HT-29 (cell line): ENCODE results near the gene FLRT1. TPM values are rescaled to one million over a fixed set of nuclear protein-coding genes. Genes with fewer than 3 reads are reported as not detected.

Experiments used
- DNase-seq: peaks from one replicate; pipeline ENCODE4 v3.0.0-alpha.2; 2015; ENCODE audit warnings: low spot score
- total RNA-seq: library from RNA; depleted of rRNA; stranded (reverse); fragments of >200 nt; shearing (Covaris generic); gene quantifications from 2 replicates; pipeline ENCODE4 v1.2.3, GENCODE V29; 2014

FLRT1 gene
- total RNA-seq, 1 experiment from 2014 or later, result 0.15 TPM

DNA sequence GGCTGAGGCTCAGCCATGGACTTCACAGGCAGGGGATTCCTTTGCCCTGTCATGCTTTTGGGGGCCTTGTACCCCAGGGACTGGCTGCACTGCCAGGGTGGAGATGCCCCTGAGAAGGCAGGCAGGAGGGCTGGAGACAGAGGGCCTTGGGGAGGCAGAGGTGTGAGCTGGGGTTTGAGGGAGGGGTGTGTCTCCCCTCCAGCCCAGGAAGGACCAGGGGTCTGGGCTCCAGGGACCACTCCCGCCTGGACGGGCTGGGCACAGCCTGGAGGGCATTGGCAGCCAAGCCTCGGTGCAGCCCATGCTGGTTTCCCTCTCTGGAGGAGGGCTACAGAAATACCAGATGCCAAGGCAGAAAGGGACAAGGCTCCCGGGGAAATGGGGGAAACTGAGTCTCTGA lies 30.0 kb upstream of the FLRT1 start:
- no peak for DNase-seq

DNA sequence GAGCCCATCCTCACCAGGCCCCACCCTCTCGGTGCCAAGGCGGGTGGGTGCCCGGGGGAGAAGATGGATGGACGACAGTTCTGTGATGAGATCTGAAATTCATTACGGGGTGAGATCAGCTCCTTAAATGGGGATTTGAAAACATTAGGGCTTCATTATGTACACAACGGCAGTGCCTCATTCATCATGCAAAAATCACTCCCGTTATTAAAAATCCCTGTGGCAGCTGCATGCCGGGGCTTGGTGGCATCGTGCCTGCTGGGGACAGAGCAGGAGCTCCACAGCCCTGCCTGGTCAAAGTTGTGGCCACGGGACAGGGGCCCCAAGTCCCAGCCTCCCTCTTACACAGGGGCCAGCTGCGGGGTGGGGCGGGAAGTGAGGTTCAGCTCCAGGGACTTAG lies 29.3 kb upstream of the FLRT1 start:
- DNase-seq, result no peak

DNA sequence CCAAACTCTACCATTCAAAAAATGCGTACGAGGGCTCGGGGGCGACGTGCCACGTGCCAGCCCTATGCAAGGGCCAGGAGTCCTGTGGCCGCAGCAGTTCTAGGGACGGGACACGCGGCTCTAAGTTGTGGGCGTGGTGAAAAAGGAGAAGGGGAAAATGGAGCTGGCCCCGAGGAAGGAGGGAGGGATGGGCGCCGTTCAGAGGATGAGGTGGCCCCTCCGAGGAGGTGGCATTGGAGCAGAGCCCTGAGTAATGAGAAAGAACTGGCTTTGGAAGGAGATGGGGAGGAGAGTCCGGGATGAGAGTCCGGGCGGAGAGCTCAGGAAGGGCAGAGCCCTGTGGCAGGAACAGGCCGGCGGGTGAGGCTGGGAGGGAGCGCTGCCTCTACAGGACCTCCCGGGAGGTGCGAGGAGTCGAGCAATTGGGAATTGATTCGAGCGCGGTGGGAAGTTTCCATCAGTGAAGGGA lies 28.5 kb upstream of the FLRT1 start:
- DNase-seq, result peak; percentile 49

DNA sequence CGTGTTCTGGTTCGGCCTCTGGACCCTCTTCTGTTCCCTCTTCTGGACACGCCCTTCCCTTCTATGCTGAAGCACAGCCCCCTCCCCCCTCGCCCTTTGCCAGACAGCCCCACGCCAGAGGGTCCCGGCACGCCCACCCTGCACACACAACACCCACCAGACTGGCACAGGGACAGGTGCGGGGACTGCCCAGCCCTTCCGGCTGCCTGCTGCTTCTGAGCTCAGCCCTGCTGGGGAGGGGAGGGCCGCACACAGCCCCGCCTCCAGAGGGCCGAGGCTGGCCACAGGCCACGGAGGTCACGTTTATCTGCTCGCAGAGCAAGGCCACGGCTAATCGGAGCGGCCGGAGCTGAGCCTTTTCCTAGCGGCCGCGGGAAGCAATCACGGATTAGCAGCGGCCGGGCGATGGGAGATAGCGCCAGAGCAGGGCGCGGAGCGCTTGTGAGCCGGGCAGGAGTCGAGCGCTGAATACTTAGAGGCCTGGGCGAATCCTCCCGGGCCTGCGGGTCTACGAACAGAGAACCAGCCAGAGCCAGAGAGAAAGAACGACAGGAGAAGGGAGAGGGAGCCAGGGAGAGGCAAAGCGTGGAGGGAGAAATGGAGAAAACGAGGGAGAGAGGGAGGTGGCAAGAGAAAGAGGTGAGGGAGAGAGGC lies 28.0 kb upstream of the FLRT1 start:
- DNase-seq, result peak; percentile 67

DNA sequence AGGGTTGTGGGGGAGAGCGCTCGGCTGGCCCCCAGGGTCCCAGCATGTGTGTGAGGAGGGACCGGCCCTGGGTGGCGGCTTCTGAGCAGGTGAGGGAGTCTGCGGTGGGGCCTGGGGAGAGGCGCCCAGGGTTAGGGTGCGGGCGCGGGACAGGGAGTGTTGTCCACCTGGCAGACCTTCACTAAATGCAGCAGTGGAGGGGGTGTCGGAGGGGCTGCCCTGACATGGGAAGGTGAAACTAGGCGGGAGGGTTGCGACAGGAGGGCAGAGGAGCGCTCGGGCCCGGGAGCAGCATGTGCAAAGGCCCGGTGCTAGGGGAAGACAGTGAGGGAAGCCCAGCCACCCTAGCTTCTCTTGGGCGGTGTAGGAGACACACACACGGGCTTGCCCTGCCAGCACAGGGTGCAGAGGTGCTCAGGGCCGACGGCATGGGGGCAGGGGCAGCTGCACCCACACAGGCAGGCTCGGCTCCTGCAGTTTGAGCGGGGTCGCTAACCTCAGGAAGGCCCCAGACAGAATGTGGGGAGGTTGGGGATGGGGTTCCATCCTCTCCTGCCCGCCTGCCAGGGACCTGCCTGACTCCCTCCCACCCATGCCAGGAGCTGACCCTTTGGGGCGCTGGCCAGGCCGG lies 27.3 kb upstream of the FLRT1 start:
- DNase-seq, result no peak

DNA sequence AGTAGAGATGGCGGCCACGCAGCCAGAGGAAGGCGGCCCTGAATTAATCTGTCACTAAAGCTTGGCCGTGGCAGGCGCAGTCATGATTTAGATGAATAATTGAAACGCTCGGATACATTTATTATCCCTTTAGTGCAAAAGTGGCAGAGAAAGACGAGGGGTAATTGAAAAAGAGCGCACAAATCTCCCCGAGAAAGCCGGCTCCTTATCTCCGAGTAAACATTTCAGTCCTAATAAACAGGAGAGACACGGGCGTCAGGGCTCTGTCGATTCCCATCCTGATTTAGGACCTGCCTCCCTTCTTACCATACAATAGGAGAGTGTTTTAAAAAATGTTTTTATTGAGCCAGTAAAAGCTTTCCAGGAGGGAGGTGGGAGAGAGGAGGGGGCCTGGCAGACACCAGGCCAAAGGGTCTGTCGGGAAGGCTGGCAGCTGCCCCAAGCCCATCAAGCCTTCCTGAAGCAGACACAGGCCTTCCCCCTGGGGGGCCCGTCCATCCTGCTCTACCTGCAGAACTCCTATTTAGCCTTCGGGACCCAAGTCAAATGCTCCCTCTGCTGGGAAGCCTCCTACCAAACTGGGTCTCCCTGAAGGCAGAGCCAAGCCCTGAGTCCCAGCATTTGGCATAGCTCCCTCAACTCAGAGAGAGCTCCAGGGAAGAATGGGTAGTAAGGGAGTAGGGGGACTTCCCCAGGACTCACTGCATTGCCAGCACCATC lies 26.7 kb upstream of the FLRT1 start:
- no peak for DNase-seq

DNA sequence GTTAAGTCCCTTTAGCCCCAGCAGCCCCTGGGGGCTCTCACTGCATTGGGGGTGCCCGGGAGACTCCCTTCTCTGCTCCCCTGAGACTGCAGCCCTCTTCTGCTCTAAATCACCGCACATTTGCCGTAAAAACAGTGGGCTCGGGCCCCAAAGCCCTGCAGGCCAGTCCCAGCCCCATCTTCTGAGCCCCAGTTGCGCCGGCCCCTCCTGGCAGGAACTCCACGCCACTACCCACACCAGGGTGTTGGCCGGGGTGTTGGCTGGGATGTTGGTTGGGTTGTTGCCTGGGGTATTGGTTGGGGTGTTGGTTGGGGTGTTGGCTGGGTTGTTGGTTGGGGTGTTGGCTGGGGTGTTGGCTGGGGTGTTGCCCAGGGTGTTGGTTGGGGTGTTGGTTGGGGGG lies 26.0 kb upstream of the FLRT1 start:
- no peak for DNase-seq

DNA sequence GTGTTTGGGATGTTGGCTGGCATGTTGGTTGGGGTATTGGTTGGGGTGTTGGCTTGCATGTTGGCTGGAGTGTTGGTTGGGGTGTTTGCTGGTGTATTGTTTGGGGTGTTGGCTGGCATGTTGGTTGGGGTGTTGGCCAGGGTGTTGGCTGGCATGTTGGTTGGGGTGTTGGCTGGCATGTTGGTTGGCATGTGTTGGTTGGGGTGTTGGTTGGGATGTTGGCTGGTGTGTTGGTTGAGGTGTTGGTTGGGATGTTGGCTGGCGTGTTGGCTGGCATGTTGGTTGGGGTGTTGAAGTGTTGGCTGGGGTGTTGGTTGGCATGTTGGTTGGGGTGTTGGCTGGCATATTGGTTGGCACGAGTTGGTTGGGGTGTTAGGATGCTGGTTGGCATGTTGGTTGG lies 24.9 kb upstream of the FLRT1 start:
- DNase-seq, result no peak

DNA sequence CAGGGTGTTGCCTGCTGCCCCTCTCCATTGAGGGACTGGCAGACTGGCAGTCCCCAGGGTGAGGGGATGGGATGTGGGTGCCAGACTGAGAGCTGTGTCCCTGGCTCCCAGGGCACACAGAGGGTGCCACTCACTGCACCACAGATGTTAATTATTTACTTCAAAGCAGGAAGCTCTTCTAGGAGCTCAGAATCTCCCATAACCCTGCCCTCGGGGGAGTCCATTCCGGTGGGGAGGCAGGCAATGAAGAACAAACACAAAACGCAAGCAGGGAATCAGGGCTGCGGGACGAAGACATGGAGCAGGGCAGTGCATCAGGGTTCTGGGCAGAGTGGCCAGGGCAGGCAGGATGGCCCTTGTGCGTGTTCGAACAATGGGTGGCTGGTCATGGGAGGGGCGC lies 24.4 kb upstream of the FLRT1 start:
- no peak for DNase-seq

DNA sequence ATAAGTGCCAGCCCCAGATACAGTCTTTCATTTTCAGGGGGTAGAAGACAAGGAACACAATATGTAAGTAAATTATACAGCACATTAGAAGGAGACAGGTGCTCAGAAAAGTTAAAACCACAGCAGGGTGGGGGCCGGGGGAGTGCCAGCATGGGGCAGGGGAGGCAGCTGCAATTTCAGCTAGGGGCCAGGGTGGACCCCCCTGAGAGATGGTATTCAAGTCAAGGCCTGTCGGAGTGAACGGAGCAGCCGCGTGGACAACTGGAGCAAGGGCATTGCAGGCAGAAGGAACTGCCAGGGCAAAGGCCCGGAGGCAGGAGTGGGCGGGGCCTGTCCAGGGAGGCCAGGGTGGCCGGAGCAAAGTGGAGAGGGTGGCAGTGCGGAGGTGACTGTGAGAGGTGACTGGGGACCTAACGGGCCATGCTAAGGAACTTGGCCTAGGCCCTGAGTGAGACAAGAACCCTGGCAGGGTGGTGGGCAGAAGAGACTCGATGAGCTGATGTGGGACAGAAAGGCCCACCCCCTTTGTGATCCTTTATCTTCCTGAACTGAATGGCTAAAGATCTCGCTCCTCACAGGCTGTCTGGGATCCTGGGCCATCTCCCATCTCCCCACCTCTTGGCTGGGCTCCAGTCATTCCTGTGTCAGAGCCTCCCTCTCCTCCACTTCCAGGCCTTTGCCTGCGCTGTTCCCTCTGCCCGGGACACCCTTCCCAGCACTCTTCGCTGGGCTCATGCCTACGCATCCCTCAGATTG lies 22.4 kb upstream of the FLRT1 start:
- DNase-seq, result no peak

DNA sequence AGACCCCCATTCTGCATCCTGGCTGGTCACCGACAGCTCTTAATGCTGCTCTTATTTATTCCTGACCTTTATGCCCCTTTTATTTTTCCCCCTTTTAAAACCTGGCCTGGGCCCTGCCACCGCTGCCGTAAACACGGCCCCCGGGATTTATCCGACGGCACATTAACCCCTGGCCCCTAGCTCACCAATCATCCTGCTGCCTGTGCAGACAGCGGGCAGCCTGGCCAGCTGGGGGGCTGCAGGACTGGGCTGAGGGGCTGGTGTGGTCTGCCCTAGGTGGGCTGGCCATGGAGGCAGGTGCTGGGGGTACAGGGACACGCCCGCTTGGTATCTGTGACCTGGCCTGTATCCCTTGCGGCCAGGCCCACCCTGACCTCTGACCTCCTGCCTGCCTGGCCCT lies 21.4 kb upstream of the FLRT1 start:
- DNase-seq, result no peak

DNA sequence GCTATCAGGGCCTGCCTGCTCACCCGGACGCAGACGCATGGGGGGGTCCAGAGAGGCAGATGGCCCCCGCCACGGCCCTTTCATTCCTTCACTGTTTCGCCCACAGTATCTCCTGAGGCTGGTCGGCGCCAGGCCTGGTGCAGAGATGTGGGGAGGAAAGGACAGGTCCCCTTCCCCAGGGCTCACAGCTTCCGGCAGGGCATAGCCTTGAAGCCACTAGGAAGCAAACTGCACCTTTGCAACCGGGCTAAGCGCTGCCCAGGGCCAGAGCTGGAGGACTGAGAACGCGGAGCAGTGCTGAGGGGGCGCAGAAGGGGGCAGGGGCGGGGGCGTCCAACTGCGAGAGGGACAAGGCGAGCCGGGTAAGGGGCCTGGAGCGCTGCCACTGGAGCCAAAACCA lies 20.2 kb upstream of the FLRT1 start:
- no peak for DNase-seq

DNA sequence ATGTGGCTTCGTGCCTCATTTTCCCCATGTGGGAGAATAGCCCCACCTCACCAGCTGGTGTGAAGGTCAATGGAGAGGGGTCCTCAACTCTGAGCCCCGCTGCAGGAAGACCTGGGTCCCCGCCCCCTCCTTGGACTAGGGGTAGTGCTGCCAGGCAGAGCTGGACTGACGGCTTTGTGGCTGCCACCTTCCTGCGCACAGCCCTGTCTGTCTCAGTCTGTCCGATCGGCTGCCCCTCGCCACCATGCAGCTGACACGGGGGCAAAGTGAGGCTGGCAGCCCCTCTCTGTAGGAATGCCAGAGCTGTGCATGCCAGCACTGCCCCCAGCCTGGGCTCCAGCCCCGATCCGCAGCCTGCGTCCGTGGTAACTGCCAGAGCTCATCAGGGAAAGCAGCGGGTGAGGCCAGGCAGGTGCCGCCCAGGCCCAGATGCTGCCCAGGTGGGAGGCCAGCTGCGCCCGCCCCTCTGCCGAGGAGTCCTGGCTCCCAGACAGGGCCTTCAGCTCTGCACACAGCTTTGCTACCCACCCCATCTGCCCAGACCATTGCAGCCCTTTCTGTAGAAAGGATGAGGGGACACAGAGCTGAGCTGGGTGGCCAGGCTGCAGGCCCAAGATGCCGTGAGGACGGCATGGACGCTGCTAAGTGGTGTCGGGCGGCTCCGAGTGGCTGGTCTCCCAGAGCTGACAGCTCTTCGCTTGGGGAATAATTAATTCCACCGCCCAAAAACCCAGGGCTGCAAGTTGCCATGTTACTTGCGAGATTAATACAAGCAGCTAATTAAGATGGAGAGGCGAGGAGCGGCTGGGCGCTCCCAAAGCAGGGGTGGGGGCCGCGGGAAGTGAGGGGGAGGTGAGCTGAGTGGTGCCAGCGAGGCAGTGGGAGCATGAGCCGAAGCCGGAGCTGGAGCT lies 19.5 kb upstream of the FLRT1 start:
- no peak for DNase-seq

DNA sequence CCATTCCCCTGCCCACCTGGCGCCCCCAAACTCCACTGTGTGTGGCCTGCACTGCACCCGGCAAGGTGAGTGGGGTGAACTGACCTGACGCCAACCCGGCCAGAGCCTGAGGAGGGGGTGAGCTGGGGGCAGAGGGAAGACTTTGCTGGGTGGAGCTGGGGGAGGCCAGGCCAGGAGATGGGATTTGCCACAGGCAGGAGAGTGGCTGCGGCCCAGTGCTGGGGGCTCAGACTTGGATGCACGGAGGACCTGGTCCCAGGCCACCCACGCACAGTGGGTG lies 17.8 kb upstream of the FLRT1 start:
- DNase-seq, result no peak

DNA sequence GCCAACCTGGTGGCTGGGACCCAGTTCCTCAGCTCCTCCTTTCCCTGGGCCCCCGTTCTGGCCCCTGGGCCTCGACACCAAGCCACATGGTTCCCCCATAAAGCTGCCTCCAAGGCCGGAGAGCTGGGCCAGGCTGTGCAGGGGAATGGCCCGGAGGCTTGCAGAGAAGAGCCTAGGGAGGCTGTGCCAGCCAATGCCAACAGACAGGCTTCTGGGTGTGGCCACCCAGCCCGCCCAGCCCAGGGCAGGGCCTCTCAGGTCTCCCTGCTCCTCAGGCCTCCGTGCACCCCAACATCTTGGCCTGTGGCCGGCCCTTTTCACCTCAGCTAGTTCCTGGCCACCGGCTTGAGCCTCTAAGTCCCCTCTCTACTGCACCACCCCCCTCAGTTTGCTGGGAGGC lies 17.4 kb upstream of the FLRT1 start:
- peak; percentile 57 for DNase-seq

DNA sequence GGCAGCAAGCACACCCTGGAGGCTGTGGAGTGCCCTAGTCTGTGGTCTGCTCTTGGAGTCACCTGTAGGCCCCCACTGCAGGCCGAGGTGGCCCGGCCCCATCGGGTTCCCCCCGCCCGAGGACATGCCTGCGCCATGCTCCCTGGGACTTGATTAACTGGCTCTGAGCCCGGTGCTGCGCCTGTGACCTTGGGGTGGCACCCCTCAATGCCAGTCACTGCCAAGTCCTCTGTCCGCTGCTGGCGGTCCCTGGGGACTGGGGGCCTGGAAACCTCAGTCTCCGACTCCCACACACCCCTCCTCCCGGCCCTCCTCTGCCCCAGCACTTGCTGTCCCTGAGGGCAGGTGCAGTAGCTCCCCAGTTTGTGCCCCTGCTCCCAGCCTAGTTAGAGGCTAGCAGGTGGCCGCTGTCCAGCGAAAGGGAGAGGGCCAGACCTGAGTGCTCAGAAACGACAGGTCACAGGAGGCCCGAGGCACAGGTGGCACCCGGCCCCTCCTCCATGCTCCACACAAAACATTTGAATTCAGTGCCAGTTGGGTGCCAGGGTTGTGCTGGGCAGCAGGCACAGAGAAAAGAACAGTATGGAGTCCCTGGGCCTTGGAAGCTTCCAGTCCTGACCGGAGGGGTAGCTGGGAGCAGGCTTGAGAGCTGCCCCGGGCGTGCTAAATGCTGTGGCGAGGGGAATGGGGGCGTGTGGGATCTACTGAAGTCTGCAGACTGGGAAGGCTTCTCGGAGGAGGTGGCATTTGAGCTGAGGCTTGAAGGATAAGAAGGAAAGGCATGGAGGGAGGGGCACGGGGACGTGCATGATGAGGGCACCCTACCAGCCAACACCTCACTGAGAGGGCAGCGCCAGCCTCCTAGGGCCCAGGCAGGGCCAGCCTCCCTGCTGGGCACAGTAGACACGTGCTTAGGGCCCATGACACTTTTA lies 16.4 kb upstream of the FLRT1 start:
- no peak for DNase-seq

DNA sequence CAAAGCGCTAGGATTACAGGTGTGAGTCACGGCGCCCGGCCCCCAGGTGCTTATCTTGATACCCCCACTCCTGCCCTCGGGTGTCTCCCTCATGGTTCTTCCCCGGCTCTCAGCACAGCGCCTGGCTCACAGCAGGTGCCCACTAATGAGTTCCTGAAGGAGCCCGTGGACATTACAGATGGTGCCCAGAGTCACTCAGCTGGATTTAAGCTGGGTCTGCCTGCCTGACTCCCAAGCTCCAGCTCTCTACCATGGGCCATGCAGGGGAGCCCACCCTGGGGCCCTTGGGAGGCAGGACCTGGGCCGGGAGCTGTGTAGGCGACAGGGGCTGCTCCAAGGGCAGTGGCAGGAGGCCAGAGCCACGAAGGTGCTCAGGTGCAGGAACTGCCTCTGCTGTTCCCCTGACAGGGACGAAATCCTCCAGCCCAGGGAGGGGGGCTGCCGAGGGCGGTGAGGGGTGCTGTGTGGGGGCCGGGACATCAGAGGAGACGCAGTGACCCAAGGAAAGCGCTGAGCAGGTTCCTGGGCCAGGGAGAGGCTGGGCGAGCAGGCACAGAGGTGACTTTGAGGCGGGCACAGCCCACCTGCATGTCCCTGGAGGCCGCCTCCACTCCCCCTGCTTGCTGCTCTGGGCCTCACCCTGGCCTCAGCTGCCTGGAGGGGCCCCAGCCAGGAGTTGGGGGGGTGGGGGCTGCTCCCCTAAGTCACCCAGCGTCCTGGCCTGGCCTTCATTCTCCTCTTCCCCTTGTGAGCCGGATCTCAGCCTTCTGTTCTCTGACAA lies 14.6 kb upstream of the FLRT1 start:
- DNase-seq, result no peak

DNA sequence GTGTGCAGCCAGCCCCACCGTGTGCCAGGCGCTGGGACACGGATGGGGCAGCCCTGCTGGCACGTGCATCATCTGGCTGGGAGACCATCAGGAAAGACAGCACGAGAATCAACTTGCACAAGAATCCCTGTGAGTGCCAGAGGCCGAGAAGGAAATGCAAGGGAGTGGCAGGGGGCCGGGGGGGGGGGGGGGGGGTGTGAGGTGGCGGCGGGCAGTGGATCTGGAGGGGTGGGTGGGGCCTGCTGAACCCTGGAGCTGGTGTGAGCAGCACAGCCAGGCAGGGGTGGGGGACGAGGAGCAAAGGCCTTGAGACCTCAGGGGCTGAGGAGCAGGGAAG lies 14.0 kb upstream of the FLRT1 start:
- DNase-seq, result no peak

DNA sequence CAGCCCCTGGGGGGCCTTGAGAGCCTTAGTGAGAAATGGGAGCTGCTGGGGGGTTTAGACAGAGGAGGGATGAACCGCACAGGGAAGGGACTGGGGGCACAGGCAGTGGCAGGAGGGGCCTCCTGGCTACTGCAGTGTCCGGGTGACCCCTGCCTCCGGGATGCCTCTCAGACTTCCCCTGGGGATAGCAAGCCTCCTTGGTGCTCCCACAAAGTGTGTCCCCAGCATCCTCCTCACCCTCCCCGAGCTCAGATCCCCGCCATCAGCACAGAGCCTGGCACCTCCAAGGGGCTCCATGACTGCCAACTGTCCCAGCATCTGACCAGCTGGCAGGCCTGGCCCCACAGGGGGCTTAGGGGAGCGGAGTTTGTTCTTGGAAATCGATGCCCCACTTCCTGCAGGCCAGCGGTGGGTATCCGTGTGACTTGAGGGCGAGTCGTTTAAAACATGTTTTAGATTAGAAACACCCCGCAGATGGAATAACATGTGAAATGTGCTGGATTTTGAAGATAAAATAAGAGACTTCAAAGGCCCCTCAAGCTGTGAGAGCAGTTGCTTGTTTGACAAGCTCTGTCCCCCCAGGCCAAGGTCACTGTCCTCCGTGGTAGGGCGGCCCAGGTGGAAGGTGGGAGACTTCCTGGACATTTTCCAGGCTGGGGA lies 13.5 kb upstream of the FLRT1 start:
- DNase-seq, result no peak
